ENCODE measurements around the gene PNCK. TPM values are rescaled to one million over a fixed set of nuclear protein-coding genes. Genes with fewer than 3 reads are reported as not detected.
"Not testable (repeated sequence)": the region's sequence is repeated elsewhere in the genome, so short reads cannot be mapped to it uniquely, and the experiment has no call there.

The PNCK gene
- polyA plus RNA-seq, 4 donors: 6.2 to 11.4 (median 7.5) TPM

DNA sequence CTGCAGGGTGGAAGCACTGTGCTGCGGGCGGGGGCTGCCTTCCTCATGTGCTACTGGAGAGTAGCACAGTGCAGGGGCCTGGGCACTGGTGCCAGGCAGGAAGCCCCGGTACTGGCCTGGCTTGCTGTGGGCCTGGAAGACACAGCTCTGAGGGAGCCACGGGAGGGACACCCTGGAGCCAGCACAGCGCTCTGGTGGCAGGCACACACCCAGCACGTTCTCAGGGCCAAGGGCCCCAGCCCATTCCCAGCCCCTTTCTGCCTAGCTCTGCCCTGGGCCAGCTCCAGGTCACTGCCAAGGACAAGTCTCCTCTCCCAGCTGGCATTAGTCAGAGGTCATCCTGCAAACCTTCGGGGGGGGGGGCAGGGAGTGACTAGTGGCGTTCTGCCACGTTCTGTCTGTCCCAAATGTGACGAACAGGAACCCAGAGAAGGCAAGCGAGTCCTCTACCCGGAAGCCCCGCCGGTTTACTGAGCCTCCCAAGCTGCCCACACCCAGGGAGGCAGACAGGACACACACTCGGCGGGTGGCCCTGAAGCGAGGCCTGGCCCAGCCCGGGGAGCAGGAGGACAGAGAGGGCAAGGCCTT is 26.3 kb upstream of the PNCK start:
- DNase-seq (ENCODE audit: low read depth in 4 of 4, low spot score in 3 of 4): not testable (repeated sequence)

DNA sequence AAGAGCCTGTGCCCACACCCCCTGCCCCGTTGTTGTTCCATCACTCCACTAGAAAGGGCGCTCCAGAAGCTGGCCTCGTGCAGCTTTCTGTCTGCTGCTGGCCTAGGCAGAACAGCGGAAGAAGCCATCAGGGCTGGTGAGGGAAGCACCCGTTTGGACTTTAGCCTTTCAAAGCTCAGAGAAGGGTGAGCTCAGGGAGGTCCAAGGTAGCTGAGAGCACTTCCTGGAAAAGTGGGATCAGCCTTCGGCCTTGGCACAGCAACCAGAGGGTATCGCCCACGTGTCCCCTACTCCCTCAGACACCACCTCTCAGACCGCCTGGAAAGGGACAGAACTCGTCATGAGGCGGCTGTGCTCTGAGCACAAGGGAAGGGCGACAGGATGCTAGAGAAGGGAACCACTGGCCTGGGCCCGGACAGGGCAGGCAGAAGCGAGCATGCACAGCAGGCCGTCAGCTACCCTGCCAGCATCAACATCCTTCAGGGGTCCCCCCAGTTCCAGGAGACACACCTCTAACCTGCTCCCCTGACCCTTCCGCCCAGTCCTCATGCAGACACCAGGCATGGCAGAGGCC is 25.7 kb upstream of the PNCK start:
- DNase-seq (ENCODE audit: low read depth in 4 of 4, low spot score in 3 of 4): not testable (repeated sequence)

DNA sequence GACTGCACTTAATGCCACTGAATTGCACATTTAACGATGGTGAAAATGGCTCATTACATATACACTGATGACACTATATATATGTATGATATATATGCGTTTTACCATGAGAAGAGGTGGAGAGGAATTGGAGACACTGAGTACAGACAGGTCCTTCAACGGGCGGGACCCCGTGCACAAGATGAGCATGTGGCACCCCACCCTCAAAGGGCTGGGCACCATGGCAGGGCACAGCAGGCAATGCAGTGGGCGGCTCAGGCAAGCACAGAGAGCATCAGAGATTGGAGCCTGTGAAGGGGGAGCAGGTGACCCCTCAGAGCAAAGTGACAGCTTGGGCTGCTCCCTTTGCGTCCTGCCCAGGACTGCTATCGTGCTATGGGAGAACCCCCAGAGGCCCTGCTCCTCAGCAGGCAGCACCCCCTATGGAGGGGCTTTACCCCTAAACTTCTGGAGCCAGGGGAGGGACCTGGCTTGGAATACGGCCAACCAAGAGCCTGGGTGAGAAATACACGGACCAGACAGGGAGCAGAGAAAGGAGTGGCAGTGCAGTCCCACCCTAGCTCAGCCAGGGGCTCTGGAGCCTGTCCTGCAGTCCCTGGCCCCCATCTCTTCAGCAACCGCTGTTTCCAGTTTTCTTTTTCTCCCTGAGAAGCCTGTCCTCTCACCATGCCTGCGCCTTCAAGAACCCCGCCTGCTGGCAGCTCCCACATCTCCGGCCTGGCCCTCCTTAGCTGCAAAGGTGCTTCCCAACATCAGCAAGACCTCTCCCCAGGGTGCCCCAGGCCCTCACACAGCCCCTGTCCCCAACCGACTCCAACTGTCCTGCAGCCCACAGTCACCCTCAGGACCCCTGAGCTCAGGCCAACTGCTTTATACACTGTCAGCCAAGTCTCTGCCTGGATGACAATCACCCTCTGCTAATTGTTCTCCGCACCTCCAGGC is 24.6 kb upstream of the PNCK start:
- DNase-seq (ENCODE audit: low read depth in 4 of 4, low spot score in 3 of 4): no peak

DNA sequence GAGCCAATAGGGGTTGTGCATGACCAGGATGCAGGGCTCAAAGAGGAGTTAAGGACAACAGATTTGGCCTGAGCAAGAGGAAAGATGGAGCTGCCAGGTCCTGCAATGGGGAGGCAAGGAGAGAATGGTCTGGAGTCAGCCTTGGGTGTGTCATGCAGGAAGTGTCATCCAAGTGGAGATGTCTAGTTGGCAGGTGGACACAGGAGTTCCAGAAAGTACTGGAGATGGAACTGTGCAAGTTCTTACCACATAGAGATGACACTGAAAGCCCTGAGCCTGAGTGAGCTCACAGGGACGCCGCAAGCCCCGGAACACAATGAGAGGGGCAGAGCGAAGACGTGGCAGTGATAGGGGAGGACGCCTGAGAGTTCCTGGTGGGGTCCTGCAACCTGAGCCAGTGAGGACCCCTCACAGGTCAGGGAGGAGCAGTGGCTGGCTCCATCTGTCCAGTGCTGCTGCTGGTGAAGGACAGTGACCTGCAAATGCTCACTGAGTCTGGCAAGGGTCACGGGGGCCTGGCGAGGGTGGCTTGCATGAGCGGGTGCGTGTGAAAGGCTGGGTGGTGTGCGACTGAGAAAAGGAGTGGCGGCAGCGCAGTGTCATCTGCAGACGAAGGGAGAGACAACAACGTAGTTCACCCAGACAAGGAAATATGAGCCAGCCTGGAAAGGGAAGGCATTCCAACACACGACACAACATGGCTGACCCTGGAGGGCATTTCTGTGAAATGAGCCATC is 23.5 kb upstream of the PNCK start:
- DNase-seq (ENCODE audit: low read depth in 4 of 4, low spot score in 3 of 4): not testable (repeated sequence)

DNA sequence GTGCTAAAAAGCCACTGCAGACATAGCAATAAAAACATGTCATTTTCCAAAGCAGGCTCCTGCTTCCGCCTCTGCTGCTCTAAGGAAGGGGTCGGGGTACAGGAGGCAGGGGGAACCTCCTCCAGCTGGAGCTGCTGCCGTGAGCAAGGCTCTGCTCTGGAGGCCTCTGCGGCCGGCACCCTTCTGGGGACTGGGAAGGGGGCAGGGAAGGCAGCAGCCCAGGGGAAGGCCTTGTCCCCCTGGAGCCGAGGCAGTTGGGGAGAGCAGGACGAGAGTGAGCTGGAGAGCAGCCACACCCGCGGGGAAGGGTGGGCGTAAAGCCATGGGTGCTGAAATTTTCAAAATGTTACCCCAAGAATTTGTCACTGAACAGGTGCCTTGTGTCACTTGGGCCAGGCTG is 22.9 kb upstream of the PNCK start:
- not testable (repeated sequence) for DNase-seq (ENCODE audit: low read depth in 4 of 4, low spot score in 3 of 4)

DNA sequence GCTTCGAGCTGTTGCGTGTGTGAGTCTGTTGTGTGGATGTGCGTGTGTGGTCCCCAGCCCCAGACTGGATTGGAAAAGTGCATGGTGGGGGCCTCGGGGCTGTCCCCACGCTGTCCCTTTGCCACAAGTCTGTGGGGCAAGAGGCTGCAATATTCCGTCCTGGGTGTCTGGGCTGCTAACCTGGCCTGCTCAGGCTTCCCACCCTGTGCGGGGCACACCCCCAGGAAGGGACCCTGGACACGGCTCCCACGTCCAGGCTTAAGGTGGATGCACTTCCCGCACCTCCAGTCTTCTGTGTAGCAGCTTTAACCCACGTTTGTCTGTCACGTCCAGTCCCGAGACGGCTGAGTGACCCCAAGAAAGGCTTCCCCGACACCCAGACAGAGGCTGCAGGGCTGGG is 22.5 kb upstream of the PNCK start:
- DNase-seq (ENCODE audit: low read depth in 4 of 4, low spot score in 3 of 4): no peak

DNA sequence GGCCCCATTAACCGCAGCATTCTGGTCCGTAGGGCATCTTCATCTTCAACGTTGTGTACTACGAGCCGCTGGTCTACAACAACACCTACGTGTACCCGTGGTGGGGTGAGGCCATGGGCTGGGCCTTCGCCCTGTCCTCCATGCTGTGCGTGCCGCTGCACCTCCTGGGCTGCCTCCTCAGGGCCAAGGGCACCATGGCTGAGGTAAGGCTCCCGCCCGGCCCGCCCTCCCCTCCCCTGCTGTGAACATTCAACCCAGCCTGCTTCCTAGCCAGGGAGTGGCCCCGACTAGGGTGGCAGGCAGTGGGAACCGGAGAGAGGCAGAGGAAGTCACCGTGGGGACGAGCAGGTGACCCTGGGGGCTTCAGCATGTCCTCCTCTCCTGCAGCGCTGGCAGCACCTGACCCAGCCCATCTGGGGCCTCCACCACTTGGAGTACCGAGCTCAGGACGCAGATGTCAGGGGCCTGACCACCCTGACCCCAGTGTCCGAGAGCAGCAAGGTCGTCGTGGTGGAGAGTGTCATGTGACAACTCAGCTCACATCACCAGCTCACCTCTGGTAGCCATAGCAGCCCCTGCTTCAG is 21.2 kb upstream of the PNCK start:
- DNase-seq (ENCODE audit: low read depth in 4 of 4, low spot score in 3 of 4): no peak

DNA sequence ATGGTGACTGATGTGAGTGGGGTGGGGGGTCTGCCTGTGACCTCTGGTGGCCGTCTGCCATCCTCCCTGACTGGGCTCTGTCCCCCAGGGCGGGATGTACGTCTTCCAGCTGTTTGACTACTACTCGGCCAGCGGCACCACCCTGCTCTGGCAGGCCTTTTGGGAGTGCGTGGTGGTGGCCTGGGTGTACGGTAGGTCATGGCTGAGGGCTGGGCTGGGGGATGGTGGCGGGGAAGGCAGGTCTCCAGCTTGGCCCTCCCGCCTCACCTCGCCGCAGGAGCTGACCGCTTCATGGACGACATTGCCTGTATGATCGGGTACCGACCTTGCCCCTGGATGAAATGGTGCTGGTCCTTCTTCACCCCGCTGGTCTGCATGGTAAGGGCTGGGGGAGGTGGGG is 20.6 kb upstream of the PNCK start:
- not testable (repeated sequence) for DNase-seq (ENCODE audit: low read depth in 4 of 4, low spot score in 3 of 4)

DNA sequence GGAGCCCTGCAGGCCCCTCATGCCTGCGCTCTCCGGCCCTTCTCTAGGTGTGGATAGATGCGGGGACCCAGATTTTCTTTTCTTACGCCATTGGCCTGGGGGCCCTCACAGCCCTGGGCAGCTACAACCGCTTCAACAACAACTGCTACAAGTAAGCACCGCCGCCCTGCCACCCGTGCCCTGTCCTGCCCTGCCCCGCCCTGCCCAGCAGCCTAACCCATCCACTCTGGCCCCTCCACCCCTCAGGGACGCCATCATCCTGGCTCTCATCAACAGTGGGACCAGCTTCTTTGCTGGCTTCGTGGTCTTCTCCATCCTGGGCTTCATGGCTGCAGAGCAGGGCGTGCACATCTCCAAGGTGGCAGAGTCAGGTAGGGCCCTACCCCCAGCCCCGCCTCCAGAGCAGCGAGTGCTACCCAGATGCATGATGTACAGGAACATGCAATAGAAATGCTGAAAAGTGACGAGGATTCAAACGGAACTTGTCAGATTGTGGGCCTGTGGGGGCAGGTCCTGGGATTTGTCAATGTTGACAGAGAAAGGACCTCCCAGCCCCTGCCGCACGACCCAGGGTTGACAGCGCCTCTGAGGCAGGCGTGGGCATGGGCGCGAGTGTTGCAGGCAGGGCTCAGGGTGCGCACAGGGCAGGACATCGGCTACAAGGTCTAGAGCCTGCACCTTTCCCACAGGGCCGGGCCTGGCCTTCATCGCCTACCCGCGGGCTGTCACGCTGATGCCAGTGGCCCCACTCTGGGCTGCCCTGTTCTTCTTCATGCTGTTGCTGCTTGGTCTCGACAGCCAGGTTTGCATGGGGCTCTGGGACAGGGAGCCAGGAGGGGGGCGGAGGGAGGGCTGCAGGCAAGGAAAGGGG is 19.8 kb upstream of the PNCK start:
- no peak for DNase-seq (ENCODE audit: low read depth in 4 of 4, low spot score in 3 of 4)

DNA sequence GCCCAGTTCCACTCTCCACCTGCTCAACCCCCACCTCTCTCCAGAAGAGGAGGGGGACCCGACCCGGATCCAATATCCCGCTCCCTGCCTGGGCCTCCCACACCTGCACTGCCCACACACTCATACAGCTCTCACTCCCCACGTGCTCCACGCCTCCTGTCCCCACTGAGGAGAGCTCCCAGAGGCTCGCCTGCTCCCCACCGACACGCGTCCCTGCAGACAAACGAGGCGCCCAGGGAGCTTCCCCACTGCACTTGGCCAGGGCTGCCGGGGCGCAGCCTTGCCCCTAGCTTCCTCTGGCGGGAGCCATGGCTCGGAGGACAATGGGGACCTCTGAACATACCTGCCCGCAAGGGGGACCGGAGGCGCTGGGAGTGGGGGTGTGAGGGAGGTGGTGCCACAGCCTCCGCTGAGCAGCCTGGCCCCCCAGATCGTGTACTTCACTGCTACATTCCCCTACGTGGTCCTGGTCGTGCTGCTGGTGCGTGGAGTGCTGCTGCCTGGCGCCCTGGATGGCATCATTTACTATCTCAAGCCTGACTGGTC is 19.1 kb upstream of the PNCK start:
- DNase-seq (ENCODE audit: low read depth in 4 of 4, low spot score in 3 of 4): no peak

DNA sequence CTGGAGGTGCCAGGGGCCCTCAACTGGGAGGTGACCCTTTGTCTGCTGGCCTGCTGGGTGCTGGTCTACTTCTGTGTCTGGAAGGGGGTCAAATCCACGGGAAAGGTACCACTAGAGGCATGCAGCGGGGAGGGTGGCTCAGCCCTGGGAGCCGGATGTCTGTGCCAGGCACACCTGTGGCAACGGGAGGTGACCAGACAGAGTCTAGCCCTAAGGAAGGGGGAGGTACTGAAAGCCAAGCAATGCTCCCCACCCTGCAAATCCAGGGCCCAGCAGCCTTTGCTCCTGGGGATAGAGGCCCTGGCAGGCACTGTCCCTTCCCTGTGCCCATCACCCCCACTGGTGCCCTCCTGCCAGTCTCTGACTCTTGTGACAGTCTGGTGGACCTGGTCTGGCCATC is 18.4 kb upstream of the PNCK start:
- DNase-seq (ENCODE audit: low read depth in 4 of 4, low spot score in 3 of 4): no peak

DNA sequence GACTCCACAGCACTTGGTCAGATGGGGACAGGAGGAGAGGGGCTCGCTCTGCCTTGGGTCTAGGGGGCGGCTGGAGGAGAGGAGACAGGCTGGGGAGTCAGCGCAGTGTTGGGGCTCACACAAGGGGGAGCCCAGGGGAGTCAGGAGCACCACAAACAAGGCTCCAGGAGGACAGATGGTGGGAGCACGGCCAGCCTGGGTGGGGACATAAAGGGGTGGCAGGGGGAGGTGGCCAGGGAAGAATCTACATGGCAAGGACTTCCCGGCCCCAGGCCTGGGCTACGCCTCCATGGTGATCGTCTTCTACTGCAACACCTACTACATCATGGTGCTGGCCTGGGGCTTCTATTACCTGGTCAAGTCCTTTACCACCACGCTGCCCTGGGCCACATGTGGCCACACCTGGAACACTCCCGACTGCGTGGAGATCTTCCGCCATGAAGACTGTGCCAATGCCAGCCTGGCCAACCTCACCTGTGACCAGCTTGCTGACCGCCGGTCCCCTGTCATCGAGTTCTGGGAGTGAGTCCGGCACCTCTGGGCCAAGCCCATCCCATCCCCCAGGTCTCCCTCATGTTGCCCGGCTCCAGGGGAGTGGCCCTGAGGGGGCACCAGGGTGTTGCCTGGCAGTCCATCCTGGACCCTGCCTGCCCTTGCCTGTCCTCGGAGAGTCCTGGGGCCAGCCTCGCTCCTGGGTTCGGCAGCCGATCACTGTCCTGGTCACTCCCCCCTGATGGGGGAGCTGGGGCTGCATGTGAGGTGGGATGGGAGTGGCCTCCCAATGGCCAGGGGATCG is 17.6 kb upstream of the PNCK start:
- not testable (repeated sequence) for DNase-seq (ENCODE audit: low read depth in 4 of 4, low spot score in 3 of 4)

DNA sequence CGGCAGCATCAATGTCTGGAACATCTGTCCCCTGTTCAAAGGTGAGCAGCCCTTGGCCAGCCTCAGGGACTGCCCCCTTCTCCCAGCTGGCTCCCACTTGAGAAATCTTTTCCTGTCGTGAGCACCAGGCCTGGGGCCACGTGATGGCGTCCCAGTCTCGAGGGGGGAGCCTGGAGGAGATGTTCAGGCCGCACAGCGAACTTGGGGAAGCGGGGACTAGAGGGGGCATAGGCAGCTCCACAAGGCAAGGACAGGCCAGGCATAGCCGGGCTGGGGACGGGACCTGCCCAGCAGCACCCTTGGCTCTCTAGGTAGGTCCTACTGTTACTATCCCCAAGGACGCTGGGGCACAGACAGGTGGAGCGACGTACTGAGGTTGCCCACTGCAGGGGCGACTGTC is 16.9 kb upstream of the PNCK start:
- no peak for DNase-seq (ENCODE audit: low read depth in 4 of 4, low spot score in 3 of 4)

DNA sequence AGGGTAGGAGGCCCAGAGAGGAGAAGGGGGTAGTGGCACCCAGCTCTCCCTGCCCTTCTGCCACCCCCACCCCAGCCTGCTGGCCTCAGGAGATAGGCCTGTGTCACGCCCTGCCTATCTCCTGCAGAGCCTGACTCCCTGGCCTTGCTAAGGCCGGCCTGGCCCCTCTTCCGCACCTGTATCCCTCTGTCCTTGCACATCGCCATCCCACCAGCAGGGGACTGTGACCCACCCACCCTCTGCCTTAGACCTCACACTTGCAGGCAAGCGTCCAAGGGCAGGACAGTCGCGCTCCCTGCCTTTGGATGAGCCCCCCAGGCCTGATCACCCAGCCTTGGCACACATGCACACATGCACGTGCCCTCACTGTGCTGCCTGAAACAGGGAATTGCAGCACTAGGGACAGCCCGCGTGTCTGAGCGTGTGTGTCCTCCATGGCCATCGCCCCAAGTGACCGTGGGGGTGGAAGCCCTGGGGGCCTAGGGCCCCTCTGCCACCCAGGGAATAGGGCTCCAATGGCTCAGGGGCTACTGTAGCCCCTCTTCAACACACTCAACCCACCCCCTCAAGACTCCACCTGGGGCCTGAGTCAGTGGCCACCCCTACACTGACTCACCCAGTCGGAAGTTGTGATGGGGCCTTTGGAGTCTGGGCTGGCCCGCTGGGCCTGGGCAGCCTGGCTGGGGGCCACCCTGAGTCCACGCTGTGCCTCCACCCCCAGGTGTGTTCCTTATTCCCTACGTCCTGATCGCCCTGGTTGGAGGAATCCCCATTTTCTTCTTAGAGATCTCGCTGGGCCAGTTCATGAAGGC is 16.2 kb upstream of the PNCK start:
- DNase-seq (ENCODE audit: low read depth in 4 of 4, low spot score in 3 of 4): no peak

DNA sequence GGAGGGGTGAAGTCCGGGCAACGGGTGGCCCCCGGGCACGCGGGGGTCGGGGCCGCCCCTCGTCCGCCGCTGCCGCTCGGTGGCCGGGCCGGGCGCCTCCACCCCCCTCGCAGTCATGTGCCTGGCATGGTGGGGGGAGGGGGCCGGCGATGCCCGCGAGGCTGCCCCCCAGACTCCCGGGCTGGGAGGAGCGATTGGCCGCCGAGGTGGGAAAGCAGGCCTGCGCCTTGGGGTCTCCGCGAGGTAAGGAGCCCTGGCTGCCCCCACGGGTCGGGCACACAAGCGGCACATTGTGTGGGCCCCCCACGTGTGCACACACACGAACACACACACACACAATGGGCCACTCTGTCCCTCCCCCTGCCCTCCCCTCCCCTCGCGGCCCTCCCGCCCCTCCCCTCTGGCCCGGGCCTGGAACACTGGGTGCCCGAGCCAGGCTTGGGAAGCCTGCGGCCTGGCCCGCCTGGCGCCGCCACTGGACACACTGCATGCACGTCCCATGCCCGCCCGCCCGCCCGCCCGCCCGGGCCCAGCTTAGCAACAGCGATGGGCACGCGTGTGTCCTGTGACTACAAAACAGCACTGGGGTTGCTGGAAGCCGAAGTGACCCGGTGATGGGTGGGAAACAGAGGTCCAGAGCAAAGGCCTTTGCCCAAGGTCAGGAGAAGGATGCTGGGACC is 15.4 kb upstream of the PNCK start:
- no peak for DNase-seq (ENCODE audit: low read depth in 4 of 4, low spot score in 3 of 4)

DNA sequence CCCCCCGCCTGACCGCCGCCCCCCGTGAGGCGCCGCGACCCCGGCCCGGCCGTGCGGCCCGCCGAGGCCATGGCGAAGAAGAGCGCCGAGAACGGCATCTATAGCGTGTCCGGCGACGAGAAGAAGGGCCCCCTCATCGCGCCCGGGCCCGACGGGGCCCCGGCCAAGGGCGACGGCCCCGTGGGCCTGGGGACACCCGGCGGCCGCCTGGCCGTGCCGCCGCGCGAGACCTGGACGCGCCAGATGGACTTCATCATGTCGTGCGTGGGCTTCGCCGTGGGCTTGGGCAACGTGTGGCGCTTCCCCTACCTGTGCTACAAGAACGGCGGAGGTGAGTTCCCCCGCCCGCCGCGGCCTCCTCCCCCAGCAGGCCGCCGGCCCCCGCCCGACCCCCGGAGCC is 14.9 kb upstream of the PNCK start:
- DNase-seq (ENCODE audit: low read depth in 4 of 4, low spot score in 3 of 4): no peak

DNA sequence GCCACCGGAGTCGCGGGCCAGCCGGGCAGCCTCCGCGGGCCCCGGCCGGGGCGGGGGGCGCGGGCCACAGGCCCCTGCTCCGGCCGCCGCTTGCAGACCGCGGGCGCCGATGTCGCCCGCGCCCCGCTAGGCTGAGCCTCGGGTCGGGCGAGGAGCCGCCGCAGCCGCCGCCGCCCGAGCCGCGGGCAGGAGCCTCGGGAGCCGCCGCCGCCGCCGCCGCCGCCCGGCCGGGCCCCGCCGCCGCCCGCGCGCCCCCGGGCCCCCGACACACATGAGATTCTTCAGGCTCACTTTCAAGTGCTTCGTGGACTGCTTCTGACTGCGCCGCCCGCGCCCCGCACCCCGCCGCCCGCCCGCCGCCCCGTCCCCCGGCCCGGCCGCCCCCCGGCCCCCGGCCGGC is 14.5 kb upstream of the PNCK start:
- DNase-seq (ENCODE audit: low read depth in 4 of 4, low spot score in 3 of 4): no peak

Data from right renal pelvis (tissue), 4 donors.